Kidney tubule cell (primary cell): ENCODE measurements around the gene UBASH3B.

Source experiments
- DNase-seq: peaks from one replicate; pipeline ENCODE4 v3.0.0-alpha.2; 2018; ENCODE audit warnings: low spot score

The UBASH3B gene

DNA sequence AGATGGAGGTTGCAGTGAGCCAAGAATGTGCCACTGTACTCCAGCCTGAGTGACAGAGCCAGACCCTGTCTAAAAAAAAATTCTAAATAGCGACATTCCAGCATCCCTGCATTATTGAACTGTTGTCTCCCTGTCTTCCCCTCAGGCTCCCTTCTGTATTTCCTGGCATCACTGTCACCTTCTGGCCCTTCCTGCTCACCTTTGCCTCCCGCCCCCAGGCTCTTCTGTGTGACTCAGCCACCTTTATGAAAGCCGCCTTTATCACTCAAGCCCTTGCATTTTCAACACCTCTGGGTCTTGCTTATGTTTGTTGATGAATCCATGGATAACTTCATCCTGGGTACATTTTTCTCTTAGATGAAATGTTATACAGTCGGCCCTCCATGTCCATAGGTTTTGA is 21.1 kb downstream of the UBASH3B start:
- peak; percentile 59 for DNase-seq

DNA sequence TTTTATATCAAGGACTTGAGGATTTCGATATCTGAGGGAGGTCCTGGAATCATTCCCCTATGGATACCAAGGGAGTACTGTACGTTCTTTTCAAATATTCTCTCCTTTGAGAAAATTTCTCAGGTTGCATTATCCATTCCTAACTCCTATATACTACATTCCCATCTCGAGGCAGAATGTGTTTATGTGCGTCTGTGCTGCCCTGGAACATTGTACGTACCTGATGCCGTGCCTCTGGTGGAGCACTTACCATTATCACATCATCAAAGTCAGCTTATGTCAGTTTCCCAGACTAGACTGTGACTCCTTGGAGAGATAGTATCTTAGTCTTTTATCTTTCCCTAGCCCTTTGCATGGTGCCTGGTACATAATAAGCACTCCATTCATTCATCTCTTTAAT is 21.7 kb downstream of the UBASH3B start:
- no peak for DNase-seq

DNA sequence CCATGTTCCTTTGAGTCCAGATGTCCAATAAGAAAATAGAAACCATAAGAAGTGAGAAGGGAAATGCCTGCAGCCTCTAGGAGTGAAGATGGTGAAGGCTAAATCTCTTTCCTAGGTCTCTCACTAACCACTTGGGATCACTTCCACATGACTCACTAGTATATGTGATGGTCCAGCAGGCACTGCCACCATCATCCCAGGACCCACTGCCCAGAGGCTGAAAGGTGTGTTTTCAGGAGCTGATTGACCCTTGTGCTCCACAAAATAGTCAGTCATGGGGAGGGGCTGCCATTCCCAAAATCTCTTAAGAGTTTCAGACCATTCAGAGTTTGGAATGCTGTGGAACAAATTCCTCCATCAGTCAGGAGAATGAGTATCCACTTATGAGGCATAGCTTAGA is 22.9 kb downstream of the UBASH3B start:
- peak; percentile 58 for DNase-seq

DNA sequence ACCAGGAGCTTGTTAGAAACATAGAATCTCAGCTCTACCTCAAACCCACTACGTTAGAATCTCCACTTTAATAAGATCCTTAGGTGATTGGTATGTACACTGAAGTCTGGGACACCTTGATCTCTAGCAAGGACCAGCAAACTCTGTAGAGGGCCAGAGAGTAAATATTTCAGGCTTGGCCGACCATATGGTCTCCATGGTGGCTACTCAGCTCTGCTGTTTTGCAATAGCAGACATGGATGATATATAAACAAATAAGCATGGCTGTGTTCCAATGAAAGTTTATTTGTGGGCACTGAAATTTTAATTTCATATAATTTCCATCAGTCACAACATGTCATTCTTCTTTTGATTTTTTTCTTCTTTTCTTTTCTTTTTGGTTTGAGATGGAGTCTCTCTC is 23.9 kb downstream of the UBASH3B start:
- no peak for DNase-seq

DNA sequence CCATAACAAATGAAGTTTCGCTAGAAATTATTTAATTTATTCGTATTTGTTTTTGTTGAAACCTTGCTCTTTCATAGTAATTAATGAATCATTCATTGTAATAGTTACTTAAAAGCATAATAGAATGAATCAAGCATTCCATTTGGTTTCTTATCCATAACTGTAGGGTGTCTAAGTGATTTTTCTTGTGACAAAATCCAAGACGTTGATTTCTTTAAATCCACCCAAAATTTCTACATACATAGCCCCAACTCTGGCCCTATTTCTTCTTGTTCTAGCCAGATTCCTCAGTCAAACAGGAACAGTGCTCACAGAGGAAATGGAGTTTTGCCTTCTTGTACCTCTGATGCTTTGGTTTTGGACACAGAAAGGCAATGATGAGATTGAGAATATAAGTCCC is 25.5 kb downstream of the UBASH3B start:
- DNase-seq, result no peak

DNA sequence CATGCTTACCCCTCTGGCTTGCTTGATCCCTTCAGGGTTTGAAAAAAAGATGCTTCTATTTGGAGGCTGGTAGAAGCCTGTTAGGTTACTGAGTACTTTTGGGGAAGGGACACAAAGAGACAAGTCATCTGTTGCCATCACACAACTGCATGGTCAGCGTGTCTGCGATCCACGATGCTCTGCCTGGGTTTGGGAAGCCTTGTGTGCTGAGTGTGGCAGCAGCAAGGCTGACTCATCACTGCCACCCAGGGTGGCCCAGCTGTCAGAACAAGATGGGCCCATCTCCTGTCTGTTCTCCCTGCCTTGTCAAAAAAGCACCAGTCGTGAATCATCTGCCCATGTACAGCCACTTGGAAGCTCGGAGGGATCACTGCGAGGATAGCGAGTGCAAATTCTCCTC is 26.2 kb downstream of the UBASH3B start:
- DNase-seq, result peak; percentile 50

DNA sequence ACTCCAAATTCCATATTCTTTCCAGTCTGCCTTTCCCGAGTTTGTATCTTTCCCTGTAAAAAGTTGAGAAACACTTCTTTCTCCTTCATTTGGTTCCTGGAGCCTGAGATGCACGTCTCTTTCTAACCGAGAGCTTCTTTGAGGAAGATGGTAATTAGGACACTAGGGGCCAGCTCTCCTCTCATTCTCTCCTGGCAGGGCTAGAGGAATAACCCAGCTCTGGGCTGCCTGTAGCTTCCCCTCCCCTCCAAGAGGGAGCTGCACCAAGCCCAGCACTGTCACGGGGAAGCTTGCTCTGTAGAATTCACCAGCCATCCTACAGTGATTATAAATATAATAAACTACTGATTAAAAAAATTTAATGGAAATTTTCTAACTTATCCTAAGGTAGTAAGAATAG is 26.9 kb downstream of the UBASH3B start:
- DNase-seq, result no peak

DNA sequence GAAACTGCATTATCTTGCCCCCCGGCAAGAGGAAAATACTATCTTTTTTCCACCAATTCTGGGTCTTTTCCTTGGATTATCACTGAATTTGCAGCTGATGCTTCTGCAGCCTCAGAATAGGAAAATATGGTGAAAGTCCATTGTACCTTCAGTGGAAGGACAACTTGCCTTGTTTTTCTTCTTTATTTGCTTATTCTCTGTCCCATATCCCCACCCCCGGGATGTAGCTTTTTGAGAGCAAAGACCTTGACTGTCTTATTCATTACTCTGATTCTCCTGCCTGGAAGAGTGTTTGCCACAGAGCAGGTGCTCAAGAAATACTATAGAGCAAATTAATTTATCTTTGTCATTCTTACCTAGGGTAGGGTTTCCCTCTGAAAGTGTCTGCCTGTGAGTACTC is 29.5 kb downstream of the UBASH3B start:
- DNase-seq, result no peak

DNA sequence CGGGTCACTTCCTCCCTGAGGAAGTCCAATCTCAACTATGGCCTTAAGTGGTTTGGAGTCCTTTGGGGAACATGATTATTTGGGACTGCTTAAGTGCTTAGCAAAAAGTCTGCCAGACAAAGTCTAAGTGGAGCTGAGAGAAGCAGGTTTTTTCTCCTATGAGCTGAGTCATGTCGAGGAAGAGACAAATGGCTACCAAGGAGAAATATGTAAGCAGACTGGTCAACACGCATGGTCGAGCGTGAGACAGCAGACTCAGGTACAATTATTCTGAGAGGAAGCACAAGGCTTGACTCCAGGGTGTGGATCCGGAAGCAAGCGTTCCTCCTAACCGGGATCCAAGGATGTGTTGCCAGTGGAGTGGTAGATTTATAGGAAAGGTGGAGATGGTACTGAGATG is 30.6 kb downstream of the UBASH3B start:
- DNase-seq, result peak; percentile 93

DNA sequence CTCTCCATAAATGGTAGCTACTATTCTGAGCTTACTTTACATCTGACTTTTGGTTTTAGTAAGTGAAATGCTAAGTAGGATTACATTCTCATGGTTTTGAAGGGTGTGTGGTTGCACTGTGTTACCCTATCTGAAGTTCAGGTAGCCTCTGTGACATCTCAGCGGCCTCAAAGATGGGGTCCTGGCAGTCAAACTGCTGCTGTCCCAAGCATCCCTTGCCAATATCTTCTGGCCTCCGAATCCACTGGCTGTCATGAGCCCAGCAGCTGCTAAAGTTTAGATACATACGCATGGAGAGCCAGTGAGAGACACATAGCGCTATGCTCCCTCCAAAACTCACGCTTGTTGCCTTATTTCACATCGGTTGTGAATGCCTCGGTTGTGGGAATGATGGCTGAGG is 34.9 kb downstream of the UBASH3B start:
- no peak for DNase-seq

DNA sequence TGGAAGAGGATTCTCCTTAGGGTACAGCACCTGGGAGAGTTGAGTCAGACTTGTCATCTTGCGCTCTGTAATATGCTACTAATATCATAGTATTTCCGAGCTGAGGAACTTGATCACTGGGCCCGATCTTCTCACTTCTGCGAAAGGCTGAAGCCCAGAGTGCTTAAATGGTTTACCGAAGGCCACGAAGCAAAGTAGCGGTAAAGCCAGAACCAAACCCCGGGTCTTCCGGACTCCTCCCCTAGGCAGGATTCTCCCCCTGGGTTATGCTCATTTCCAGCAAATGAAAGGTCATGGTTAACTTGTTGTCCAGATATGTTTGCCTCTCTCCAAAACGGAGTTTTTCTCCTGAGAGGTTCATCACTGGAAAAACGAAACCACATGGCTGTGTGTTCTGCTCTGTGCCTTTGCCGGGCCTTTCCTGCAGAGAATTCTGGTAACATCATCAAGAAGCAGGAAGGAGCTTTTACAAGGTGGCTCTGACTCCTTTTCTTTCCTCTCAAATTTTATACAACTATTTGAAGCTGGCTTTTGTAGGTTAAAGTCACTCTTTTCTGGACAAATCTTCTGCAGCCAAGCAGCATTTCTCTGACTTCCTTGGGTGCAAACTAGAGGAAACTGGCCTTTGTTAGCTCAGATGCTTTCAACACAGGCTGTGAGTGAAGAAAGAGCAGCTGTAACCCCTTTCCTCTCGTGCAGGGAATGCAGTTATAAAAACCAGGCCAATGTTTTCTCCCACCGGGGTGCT is 35.5 kb downstream of the UBASH3B start:
- no peak for DNase-seq

DNA sequence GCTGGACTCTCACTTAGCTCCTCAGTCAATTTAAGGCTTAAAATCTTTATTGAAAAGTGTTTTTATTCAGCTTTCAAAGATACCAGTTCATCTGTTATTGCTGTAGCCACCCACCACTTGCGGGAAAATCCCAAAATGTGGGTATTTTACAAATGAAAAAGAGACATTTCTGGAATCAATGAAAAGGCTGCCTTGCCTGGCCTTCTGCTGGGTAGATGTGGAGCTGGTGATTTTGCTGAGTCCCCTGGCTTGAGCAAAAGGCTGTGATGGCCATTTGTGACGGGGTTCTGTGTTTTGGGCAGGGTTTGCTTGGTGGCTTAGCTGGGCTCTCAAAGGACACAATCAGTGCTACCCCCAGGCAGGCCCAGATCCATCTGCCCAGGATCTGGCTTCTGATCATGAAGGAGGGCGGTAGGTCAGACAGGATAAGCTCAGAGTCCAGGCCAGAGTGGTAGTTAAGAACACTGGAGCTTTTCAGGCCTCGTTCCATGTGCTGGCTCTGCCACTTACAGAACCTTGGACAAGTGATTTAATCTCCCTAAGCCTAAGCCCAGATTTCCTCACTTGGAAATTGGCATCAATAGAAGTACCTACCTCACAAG is 36.1 kb downstream of the UBASH3B start:
- DNase-seq, result no peak

DNA sequence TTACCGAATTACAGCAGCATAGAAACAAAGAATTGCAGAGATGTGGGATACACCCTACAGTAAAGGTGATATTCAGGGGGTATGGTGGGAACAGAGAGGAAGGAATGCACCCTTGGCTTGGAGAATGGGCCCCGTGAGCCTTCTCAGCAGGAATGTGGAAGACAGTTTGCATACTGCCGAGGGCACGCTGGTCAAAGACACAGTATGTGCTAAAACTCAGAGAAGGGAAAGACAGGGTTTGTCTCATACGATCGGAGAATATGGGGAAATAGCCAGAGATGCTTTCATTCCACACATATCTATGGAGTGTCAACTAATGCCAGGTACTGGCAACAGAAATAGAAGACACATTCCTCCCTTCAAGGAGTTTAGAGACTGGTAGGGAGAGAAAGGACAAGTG is 36.9 kb downstream of the UBASH3B start:
- no peak for DNase-seq

DNA sequence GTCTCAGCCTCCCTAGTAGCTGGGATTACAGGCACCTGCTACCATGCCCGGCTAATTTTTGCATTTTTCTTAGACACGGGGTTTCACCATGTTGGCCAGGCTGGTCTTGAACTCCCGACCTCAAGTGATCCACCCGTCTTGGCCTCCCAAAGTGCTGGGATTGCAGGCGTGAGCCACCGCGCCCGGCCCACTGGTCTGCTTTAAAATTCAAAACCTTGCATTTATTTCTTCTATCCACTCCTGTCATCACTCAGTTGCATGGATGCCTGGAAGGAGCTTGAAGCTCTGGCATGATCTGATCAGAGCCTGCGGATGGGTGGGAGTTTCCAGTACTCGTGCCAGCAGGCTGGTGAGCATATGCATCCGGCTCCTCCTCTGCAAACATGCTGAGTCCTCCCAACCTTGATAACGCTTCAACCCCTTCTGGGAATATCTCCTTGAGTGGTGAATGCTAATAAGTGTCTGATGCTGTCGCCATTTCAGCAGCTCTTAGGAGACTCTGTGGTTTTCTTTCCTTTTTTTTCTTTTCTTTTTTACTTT is 39.6 kb downstream of the UBASH3B start:
- DNase-seq, result no peak

DNA sequence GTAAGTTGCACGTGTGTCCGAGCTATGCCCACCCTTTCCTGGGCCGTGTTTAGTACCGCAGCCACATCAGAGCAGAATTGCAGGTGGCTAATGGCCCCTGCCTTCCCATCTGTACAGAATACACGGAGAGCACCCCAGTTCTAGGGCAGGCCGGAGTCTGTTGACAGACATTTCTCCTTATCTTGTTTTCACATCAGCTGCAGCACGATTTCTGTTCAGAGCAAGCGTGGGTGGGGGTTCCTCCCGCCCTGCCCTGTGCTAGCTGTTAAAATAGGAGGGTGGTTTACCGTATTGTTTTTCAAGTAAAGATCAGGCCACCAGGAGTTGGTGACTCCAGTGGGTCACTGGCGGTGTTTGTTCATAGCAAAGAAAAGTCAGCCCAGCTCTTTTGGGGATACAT is 41.1 kb downstream of the UBASH3B start:
- DNase-seq, result no peak

DNA sequence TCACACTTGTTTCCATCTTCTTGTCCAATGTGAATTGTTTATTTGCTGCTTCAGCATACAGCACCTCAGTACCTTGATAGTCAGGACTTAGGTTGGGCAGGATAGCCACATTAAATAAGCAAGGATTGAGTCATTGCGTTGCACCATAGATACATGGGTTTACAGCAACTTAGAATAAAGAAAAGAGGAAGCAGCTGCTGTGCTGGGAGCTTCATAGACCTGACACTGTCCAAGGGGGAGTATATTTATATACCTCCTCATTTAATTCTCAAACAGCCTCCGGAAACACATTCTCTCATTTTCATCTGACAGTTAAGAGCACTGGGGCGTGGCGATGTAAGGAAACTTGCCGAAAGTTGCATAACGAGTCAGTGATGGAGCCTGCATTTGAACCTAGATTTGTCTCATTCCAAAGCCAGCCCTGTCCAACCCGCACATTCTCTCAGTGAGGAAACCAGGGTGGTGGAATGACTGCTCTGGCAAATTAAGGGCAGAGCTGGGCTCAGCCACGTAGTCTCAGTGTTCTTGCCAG is 42.2 kb downstream of the UBASH3B start:
- peak; percentile 78 for DNase-seq

DNA sequence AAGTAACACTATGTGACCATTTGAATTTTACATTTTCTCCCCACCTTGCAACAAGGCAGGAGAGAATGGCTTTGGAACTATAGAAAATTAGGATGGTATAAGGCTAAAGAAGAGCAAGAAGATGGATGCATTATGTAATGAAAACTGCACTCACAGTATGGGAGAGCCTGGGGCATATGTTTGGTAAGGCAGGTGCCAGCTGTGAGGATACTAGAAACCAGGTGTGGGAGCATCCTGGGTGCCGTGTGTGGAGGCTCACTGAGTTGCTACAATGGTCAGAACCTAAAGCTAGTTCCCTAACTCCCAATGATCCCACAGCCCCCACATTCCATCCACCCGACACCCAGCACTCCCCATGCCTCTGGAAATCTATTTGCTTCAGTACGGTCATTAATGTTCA is 42.9 kb downstream of the UBASH3B start:
- no peak for DNase-seq

DNA sequence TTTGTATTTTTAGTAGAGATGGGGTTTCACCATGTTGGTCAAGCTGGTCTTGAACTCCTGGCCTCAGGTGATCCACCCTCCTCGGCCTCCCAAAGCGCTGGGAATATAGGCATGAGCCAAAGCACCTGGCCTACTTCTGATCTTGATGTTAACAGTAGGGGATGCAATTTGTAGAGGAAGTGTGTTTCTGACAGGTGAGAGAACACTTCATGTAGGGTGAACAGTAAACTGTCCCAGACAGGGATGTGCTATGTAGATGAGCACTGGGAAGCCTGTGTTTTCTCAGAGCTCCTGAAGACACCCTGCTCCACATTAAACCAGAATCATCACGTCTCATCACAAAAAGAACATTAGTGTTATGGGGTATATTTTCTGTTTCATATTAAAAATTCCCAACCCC is 45.1 kb downstream of the UBASH3B start:
- no peak for DNase-seq

DNA sequence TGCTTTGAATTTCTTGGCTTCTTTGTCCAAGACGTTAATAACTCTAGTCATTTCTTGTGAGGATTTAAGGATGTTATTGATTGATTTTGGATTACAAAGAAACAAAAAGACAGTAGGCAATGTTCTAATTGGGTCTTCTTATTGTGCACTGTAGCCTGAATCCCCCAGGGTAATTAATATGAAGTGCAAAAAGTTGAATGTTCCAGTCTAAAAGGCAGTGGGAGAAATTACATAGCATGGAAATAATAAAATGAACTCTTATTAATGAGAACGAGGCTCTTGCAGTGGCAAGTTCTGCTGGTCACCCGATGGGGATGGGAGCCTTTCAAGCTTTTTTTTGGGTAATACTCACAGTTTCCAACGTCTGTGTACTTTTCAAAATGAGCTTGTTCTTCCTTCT is 45.6 kb downstream of the UBASH3B start:
- DNase-seq, result no peak

DNA sequence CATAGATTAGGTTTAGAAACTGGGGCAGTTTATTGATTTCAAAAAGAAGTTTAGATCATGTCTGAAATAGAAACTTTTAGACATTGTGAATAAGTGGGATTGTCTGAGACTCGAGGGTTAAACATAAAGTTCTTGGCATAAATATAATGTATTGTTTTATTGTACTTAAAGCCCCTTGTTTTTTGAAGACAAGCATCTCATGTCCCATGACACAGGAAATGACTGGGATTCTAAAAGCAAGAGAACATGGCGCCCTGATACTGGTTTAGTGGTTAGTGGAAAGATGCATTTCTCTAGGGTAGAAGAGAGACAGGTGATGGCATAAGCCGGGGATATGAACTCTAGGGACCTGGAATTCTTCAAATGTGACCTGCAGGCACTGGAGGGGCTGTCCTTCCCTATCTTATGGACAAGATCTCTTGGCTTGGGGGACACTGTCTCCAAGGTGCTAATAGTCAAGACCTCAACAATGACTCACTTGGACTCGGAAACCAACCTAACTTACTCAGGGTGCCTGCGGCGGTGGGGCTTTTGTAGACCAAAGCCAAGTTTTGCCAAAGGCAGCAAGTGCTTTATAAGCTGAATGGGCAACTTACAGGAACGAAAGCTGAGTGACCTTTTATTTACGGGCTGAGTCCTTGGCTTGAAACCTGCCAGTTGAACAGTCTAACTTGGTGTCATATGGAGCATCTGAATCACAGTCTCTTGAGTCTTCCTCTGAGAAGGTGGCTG is 48.2 kb downstream of the UBASH3B start:
- no peak for DNase-seq

DNA sequence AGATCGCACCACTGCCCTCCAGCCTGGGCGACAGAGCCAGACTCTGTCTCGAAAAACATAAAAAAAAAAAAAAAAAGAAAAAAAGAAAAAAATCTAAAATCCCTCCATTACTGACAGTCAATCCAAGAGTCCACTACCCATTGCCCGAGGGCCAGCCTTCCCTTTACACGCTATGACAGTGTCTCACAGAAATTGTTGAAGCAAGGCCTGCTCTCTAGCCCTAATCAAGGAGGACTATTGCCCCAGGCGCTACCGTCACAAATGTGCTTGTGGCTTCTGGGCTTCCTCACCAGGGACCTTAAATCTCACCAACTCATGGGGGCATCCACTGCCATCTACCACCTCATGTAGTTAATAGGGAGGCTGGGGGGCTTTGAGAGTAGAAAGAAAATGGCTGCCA is 49.9 kb downstream of the UBASH3B start:
- no peak for DNase-seq

DNA sequence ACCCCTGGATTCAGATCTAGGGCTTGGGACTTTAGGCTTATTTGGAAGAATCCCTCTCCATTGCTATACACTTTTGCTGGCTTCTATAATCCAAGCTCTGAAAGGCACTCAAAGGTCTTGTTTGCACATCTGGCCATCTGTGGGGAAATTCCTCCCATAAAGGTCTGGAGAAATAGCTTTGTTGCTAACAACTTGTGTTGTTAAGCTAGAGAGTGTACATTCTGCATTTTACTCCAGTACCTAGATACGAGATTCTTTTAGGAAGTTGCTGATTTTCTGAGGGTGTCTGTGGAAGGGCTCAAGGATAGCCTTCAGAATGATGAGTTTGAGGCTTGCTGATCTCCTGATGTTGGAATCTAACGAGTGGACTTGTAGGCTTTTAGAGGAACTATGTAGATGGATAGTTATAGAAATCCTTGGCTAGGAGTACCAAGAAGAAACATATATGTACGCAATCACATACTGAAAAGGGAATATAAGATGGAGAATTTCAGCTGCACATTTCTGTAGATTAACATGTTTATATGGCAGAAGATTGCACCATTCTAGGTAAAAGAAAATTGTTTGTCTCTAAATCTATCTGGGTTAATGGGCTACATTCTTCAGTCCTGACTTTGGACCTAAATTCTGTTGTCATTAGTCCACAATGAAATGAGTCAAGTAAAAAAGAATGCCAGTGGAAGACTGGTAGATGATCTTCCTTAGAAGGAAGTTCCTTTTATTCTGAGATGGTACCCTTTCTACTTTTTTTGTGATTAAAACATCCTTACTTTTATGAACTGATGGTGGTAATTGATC is 51.0 kb downstream of the UBASH3B start:
- peak; percentile 82 for DNase-seq
